Measurements from ENCODE around the gene TMOD4. TPM values are rescaled to one million over a fixed set of nuclear protein-coding genes. Genes with fewer than 3 reads are reported as not detected.
A peak's percentile ranks its signal among the peaks of the same experiment; 100 is the strongest.

The TMOD4 gene
- total and polyA plus RNA-seq, 9 of the 15 experiments (the other 6 are each of a cell fraction or from before 2014, with no cell fraction given): 0.18 to 1.8 (median 1.1) TPM; not detected in 1

GRCh38 chr1:151164732-151165280, 11.0 kb downstream of the TMOD4 start (continued):
- no peak for TF ChIP-seq THRA (IDR thresholded peaks at IDR 0.05)
- no peak for TF ChIP-seq FOXA1 (IDR thresholded peaks at IDR 0.05; ENCODE audit: borderline replicate concordance)
- TF ChIP-seq NR2C2 (CRISPR knock-in tag; IDR thresholded peaks at IDR 0.05): no peak
- 0 out of 2 replicates have a peak, but pooled peaks have one; percentile 88 for TF ChIP-seq NR2C2 (tag; IDR thresholded peaks at IDR 0.05)
- no peak for TF ChIP-seq KHSRP (IDR thresholded peaks at IDR 0.05)
- no peak for TF ChIP-seq NFIC (IDR thresholded peaks at IDR 0.05)
- TF ChIP-seq NFYB (IDR thresholded peaks at IDR 0.05; ENCODE audit: extremely low read depth, insufficient read length): no peak
- no peak for TF ChIP-seq MBD1 (CRISPR knock-in tag; IDR thresholded peaks at IDR 0.05)
- TF ChIP-seq SRF (CRISPR knock-in tag; IDR thresholded peaks at IDR 0.05): 0 out of 4 replicates have a peak, but pooled peaks of 1 of the 2 experiments have one; percentile 37
- no peak for TF ChIP-seq CHD2 (IDR thresholded peaks at IDR 0.05; ENCODE audit: low read depth, low read length)
- TF ChIP-seq SREBF1 (IDR thresholded peaks at IDR 0.05; ENCODE audit: borderline replicate concordance, low read depth, low read length): peak; percentile 18; the same call in 1 of the 2 replicates
- TF ChIP-seq, protein P1, sequence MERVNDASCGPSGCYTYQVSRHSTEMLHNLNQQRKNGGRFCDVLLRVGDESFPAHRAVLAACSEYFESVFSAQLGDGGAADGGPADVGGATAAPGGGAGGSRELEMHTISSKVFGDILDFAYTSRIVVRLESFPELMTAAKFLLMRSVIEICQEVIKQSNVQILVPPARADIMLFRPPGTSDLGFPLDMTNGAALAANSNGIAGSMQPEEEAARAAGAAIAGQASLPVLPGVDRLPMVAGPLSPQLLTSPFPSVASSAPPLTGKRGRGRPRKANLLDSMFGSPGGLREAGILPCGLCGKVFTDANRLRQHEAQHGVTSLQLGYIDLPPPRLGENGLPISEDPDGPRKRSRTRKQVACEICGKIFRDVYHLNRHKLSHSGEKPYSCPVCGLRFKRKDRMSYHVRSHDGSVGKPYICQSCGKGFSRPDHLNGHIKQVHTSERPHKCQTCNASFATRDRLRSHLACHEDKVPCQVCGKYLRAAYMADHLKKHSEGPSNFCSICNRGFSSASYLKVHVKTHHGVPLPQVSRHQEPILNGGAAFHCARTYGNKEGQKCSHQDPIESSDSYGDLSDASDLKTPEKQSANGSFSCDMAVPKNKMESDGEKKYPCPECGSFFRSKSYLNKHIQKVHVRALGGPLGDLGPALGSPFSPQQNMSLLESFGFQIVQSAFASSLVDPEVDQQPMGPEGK (CRISPR knock-in tag; IDR thresholded peaks at IDR 0.05; ENCODE audit: borderline replicate concordance): no peak
- 0 out of 2 replicates have a peak, but pooled peaks have one; percentile 20 for TF ChIP-seq ZBTB33 (CRISPR knock-in tag; IDR thresholded peaks at IDR 0.05)
- TF ChIP-seq HNRNPLL (IDR thresholded peaks at IDR 0.05; ENCODE audit: low read depth, low read length, poor library complexity, severe bottlenecking): no peak
- TF ChIP-seq, protein P2, sequence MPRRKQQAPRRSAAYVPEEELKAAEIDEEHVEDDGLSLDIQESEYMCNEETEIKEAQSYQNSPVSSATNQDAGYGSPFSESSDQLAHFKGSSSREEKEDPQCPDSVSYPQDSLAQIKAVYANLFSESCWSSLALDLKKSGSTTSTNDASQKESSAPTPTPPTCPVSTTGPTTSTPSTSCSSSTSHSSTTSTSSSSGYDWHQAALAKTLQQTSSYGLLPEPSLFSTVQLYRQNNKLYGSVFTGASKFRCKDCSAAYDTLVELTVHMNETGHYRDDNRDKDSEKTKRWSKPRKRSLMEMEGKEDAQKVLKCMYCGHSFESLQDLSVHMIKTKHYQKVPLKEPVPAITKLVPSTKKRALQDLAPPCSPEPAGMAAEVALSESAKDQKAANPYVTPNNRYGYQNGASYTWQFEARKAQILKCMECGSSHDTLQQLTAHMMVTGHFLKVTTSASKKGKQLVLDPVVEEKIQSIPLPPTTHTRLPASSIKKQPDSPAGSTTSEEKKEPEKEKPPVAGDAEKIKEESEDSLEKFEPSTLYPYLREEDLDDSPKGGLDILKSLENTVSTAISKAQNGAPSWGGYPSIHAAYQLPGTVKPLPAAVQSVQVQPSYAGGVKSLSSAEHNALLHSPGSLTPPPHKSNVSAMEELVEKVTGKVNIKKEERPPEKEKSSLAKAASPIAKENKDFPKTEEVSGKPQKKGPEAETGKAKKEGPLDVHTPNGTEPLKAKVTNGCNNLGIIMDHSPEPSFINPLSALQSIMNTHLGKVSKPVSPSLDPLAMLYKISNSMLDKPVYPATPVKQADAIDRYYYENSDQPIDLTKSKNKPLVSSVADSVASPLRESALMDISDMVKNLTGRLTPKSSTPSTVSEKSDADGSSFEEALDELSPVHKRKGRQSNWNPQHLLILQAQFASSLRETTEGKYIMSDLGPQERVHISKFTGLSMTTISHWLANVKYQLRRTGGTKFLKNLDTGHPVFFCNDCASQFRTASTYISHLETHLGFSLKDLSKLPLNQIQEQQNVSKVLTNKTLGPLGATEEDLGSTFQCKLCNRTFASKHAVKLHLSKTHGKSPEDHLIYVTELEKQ (CRISPR knock-in tag; IDR thresholded peaks at IDR 0.05): no peak
- TF ChIP-seq RBM25 (IDR thresholded peaks at IDR 0.05; ENCODE audit: low read depth, low read length, severe bottlenecking): peak; percentile 32
- peak; percentile 93 for TF ChIP-seq CEBPB (tag; IDR thresholded peaks at IDR 0.05)
